WTC11 (cell line): ENCODE results near the gene PAF1.

Source experiments
- AR ChIP-seq: fragments of 250-450 bp; sonication (Bioruptor Pico); IDR thresholded peaks from 2 replicates; pipeline ENCODE4 v1.9.0; 2021; ENCODE audit warnings: mild to moderate bottlenecking
- CREB1 ChIP-seq: sonication (generic); formaldehyde crosslinking; IDR thresholded peaks from 2 replicates; pipeline ENCODE4 v1.8.0; 2023; ENCODE audit warnings: mild to moderate bottlenecking, missing genetic modification reagents
- CREM ChIP-seq: sonication (generic); formaldehyde crosslinking; IDR thresholded peaks from 2 replicates; pipeline ENCODE4 v1.8.1; 2022; ENCODE audit warnings: mild to moderate bottlenecking, missing genetic modification reagents, moderate library complexity
- CTCF ChIP-seq: fragments of 200-600 bp; IDR thresholded peaks from 2 replicates; pipeline ENCODE4 v1.8.0; 2022; ENCODE audit warnings: antibody characterized with exemption
- KAT7 ChIP-seq: sonication (generic); formaldehyde crosslinking; IDR thresholded peaks from 2 replicates; pipeline ENCODE4 v1.8.1; 2023; ENCODE audit warnings: missing genetic modification reagents, mild to moderate bottlenecking, borderline replicate concordance
- NR3C1 ChIP-seq: sonication (generic); formaldehyde crosslinking; conservative IDR thresholded peaks from 2 replicates; pipeline ENCODE4 v1.8.1; 2023; ENCODE audit warnings: low read depth, mild to moderate bottlenecking, missing genetic modification reagents
- SP1 ChIP-seq: sonication (generic); formaldehyde crosslinking; conservative IDR thresholded peaks from 2 replicates; pipeline ENCODE4 v1.8.1; 2022; ENCODE audit warnings: missing genetic modification reagents
- ZBTB21 ChIP-seq: sonication (generic); formaldehyde crosslinking; IDR thresholded peaks from 2 replicates; pipeline ENCODE4 v1.8.1; 2023; ENCODE audit warnings: mild to moderate bottlenecking, missing genetic modification reagents, borderline replicate concordance
- ZNF281 ChIP-seq: sonication (generic); formaldehyde crosslinking; IDR thresholded peaks from 2 replicates; pipeline ENCODE4 v1.8.0; 2023; ENCODE audit warnings: mild to moderate bottlenecking, missing genetic modification reagents
- ZNF512 ChIP-seq: sonication (generic); formaldehyde crosslinking; IDR thresholded peaks from 2 replicates; pipeline ENCODE4 v1.8.1; 2022; ENCODE audit warnings: missing genetic modification reagents, borderline replicate concordance

- TF ChIP-seq CTCF = no peak
- TF ChIP-seq SP1 = no peak
- no peak for TF ChIP-seq AR (CRISPR knock-in tag)
- TF ChIP-seq CREB1 = no peak
- no peak for TF ChIP-seq ZNF512
- TF ChIP-seq KAT7 (CRISPR knock-in tag) = no peak
- TF ChIP-seq NR3C1 (CRISPR knock-in tag) = no peak
- TF ChIP-seq ZBTB21 = no peak
- TF ChIP-seq ZNF281 (CRISPR knock-in tag) = no peak
- TF ChIP-seq CREM (CRISPR knock-in tag) = no peak
Observed at GRCh38 chr19:39416152-39417120, 25.5 kb upstream of the PAF1 start.
